Panc1 (cell line): ENCODE measurements around the gene TNS4. TPM values are rescaled to one million over a fixed set of nuclear protein-coding genes. Genes with fewer than 3 reads are reported as not detected.

ENCODE experiments used
- ATAC-seq: fragments of 200-7000 bp; cut with Tn5 transposase; 2 replicates; pipeline ENCODE4 v1.9.1; 2020; ENCODE audit warnings: mild to moderate bottlenecking, moderate library complexity
- BruUV-seq: library from RNA; stranded (reverse); fragments of 400-500 nt; replicated peaks from 2 replicates; lab custom pipeline; 2021; lab: Mats Ljungman, UMichigan
- CTCF ChIA-PET: fragments of 300-600 bp; sonication (Branson Sonifier 250); formaldehyde crosslinking; loops from one replicate; lab custom pipeline; 2022; ENCODE audit warnings: antibody characterized with exemption; lab: Charles Lee
- POLR2A ChIA-PET: fragments of 300-600 bp; sonication (Branson Sonifier 250); formaldehyde crosslinking; loops from one replicate; lab custom pipeline; 2022; ENCODE audit warnings: antibody characterized with exemption; lab: Charles Lee
- DNase-seq: peaks from one replicate; pipeline ENCODE4 v3.0.0-alpha.2; 2010; ENCODE audit warnings: low read depth, low spot score
- H3K27ac ChIP-seq: 2 replicates; pipeline ENCODE4 v1.5.1; 2011; ENCODE audit warnings: mild to moderate bottlenecking, low read length, inconsistent platforms
- H3K27me3 ChIP-seq: fragments of 200-500 bp; sonication (Bioruptor generic); 2 replicates; pipeline ENCODE4 v1.6.0; 2014; ENCODE audit warnings: low read length, inconsistent platforms; ENCODE audit not compliant: control insufficient read depth, insufficient read depth
- H3K36me3 ChIP-seq: fragments of 200-500 bp; sonication (Bioruptor generic); 2 replicates; pipeline ENCODE4 v1.5.1; 2014; ENCODE audit warnings: inconsistent platforms, mild to moderate bottlenecking, low read length, moderate library complexity; ENCODE audit not compliant: control insufficient read depth, insufficient read depth
- H3K4me1 ChIP-seq: 2 replicates; pipeline ENCODE4 v1.5.1; 2011; ENCODE audit warnings: inconsistent platforms, mild to moderate bottlenecking, low read length, moderate library complexity; ENCODE audit not compliant: control insufficient read depth, insufficient read depth
- H3K4me3 ChIP-seq, 2 experiments: 2 replicates each; pipeline ENCODE4 v1.5.1; 2011 to 2012; ENCODE audit warnings: low read depth in 2 of 2, low read length in 2 of 2, mild to moderate bottlenecking in 2 of 2, inconsistent platforms in 1 of 2, moderate library complexity in 1 of 2
- H3K9me3 ChIP-seq: fragments of 200-500 bp; sonication (Bioruptor generic); 2 replicates; pipeline ENCODE4 v1.5.1; 2014; ENCODE audit warnings: low read depth, mild to moderate bottlenecking, inconsistent platforms, low read length, moderate library complexity; ENCODE audit not compliant: control insufficient read depth, insufficient read depth
- POLR2AphosphoS5 ChIP-seq: IDR thresholded peaks from 2 replicates; pipeline ENCODE4 v1.6.1; 2012; ENCODE audit warnings: mild to moderate bottlenecking, low read depth, low read length, moderate library complexity
- SIN3A ChIP-seq: IDR thresholded peaks from 2 replicates; pipeline ENCODE4 v1.6.1; 2012; ENCODE audit warnings: low read depth, mild to moderate bottlenecking, low read length, moderate library complexity, borderline replicate concordance; ENCODE audit not compliant: insufficient read depth
- TCF7L2 ChIP-seq: IDR thresholded peaks from 2 replicates; pipeline ENCODE4 v1.6.1; 2011; ENCODE audit warnings: mild to moderate bottlenecking, low read depth, low read length, inconsistent platforms
- in situ Hi-C: cut with HindIII; loops from 2 replicates; pipeline ENCODE4 v1.10.0; 2016; ENCODE audit warnings: low sequenced_read_pairs, low pct_unique_long_range_greater_than_20kb
- intact Hi-C: fragments of 100-400 bp; cut with micrococcal nuclease; formaldehyde crosslinking; loops from one replicate; pipeline ENCODE4 v1.10.0; 2022; ENCODE audit not compliant: unreplicated experiment
- total RNA-seq: library from RNA; stranded (reverse); gene quantifications from one replicate; pipeline ENCODE4 v1.2.1, GENCODE V29; 2021; ENCODE audit not compliant: unreplicated experiment
- TF ChIP-seq, protein P1 (sequence below), 2 experiments: IDR thresholded peaks; 2 replicates each; pipeline ENCODE4 v1.6.1; 2011 to 2012; ENCODE audit warnings: low read depth in 2 of 2, control low read depth in 1 of 2, low read length in 1 of 2, mild to moderate bottlenecking in 1 of 2, moderate library complexity in 1 of 2; ENCODE audit not compliant: insufficient read depth in 1 of 2
- TF ChIP-seq, protein P2 (sequence below): fragments of 450-650 bp; IDR thresholded peaks from 2 replicates; pipeline ENCODE4 v1.5.1; 2017; ENCODE audit warnings: mild to moderate bottlenecking

Gene TNS4
- total RNA-seq, 1 experiment from 2014 or later = not detected

DNA sequence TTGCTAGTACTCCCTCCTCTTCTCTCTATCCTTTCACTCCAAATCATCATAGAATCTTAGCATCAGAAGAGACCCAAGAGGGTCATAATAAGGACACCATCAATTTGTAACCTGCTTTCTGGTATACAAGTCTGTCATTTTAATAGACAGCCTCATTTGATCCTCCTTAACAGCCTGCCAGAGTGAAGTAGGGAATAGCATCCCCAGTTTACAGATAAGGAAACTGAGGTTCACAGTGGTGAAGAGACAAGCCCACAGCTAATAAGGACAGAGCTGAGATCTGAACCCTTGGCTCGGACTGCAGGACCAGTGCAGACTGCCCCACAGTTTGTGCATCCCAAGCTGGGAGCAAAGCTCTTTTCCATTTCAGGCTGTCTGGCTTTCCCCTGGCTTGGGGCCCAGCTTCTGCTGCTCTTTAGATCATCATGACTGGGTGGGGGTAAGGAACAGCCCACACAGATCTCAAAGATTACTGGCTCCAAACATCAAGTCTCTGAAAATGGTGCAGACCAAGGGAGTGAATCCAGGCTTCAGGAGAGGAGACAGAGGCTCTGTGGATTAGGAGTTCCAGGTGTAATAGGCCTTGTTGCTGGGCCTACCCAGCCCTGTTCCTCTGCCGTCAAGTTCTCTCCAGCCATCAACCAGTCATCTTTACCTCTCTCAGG lies 68.4 kb downstream of the TNS4 start:
- H3K4me1 ChIP-seq = no peaks in the 10 kb centered on the region
- intact Hi-C loops (no loop called here), in situ Hi-C loops (no loop called here)
- TF ChIP-seq POLR2AphosphoS5 (no peak), TCF7L2 (no peak), SIN3A (no peak)
- TF ChIP-seq, protein P1, sequence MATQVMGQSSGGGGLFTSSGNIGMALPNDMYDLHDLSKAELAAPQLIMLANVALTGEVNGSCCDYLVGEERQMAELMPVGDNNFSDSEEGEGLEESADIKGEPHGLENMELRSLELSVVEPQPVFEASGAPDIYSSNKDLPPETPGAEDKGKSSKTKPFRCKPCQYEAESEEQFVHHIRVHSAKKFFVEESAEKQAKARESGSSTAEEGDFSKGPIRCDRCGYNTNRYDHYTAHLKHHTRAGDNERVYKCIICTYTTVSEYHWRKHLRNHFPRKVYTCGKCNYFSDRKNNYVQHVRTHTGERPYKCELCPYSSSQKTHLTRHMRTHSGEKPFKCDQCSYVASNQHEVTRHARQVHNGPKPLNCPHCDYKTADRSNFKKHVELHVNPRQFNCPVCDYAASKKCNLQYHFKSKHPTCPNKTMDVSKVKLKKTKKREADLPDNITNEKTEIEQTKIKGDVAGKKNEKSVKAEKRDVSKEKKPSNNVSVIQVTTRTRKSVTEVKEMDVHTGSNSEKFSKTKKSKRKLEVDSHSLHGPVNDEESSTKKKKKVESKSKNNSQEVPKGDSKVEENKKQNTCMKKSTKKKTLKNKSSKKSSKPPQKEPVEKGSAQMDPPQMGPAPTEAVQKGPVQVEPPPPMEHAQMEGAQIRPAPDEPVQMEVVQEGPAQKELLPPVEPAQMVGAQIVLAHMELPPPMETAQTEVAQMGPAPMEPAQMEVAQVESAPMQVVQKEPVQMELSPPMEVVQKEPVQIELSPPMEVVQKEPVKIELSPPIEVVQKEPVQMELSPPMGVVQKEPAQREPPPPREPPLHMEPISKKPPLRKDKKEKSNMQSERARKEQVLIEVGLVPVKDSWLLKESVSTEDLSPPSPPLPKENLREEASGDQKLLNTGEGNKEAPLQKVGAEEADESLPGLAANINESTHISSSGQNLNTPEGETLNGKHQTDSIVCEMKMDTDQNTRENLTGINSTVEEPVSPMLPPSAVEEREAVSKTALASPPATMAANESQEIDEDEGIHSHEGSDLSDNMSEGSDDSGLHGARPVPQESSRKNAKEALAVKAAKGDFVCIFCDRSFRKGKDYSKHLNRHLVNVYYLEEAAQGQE (IDR thresholded peaks at IDR 0.05; ENCODE audit: insufficient read depth in 1 of 2, low read depth in 2 of 2, low read length in 1 of 2) = no peak
- TF ChIP-seq, protein P2, sequence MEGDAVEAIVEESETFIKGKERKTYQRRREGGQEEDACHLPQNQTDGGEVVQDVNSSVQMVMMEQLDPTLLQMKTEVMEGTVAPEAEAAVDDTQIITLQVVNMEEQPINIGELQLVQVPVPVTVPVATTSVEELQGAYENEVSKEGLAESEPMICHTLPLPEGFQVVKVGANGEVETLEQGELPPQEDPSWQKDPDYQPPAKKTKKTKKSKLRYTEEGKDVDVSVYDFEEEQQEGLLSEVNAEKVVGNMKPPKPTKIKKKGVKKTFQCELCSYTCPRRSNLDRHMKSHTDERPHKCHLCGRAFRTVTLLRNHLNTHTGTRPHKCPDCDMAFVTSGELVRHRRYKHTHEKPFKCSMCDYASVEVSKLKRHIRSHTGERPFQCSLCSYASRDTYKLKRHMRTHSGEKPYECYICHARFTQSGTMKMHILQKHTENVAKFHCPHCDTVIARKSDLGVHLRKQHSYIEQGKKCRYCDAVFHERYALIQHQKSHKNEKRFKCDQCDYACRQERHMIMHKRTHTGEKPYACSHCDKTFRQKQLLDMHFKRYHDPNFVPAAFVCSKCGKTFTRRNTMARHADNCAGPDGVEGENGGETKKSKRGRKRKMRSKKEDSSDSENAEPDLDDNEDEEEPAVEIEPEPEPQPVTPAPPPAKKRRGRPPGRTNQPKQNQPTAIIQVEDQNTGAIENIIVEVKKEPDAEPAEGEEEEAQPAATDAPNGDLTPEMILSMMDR = no peak
- no peaks in the 10 kb centered on the region for H3K36me3 ChIP-seq
- ChIA-PET CTCF (interaction anchor here (1.1 to 1.2 kb wide), 2 partner anchors 15 to 87 kb away, joined by 3 read pairs; partner anchors contain the start of gene TOP2A), POLR2A (no interaction called here)
- H3K4me3 ChIP-seq = no peak overlapping the region
- no TSS peak for BruUV-seq
- no peak overlapping the region for H3K27ac ChIP-seq
- no peak for DNase-seq
- H3K27me3 ChIP-seq = no peaks in the 10 kb centered on the region
- peak; percentile 50 for ATAC-seq
- no peaks in the 10 kb centered on the region for H3K9me3 ChIP-seq

DNA sequence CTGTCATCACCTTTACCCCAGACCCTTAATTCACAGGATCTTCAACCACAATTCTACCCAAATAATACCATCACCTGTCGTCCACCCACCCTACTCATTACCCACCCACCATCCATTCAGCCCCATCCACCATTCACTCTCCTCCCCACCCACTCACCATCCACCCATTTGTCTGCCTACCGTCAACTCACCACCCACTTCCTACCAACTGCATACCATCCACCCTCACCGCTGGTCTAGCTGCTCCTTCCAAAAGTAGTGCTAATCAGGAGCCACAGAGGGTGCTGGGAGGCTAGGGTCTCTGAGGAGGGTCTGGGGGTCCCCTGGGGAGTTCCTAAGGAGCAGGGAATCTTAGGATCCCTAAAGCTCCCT lies 70.2 kb downstream of the TNS4 start:
- Histone ChIP-seq H3K4me3 (no peak overlapping the region), H3K9me3 (no peaks in the 10 kb centered on the region), H3K27me3 (no peaks in the 10 kb centered on the region), H3K27ac (no peak overlapping the region), H3K4me1 (no peaks in the 10 kb centered on the region), H3K36me3 (no peaks in the 10 kb centered on the region)
- no TSS peak for BruUV-seq
- POLR2A ChIA-PET = no interaction called here
- no peak for DNase-seq
- TF ChIP-seq, protein P1 (IDR thresholded peaks at IDR 0.05; ENCODE audit: insufficient read depth in 1 of 2, low read depth in 2 of 2, low read length in 1 of 2) = no peak
- TF ChIP-seq, protein P2 = no peak
- TF ChIP-seq TCF7L2 = no peak
- TF ChIP-seq POLR2AphosphoS5 = no peak
- TF ChIP-seq SIN3A = no peak
- CTCF ChIA-PET = interaction anchor here (0.5 kb wide), 1 partner anchor 66 kb away, joined by 9 read pairs; no protein-coding TSS in a partner anchor
- in situ Hi-C loops (no loop called here), intact Hi-C loops (no loop called here)
- ATAC-seq = no peak
